Liver (tissue), 9 donors: ENCODE measurements around the gene RELA. TPM values are rescaled to one million over a fixed set of nuclear protein-coding genes. Genes with fewer than 3 reads are reported as not detected.

Experiments
- DNase-seq: peaks from one replicate; pipeline ENCODE4 v3.0.0-alpha.2; 2017; ENCODE audit warnings: low spot score
- H3K27ac ChIP-seq, 2 donors: one replicate each; pipeline ENCODE4 v1.7.0; 2013; ENCODE audit warnings: inconsistent platforms in 2 of 2, low read length in 2 of 2, control low read depth in 1 of 2, low read depth in 1 of 2, mild to moderate bottlenecking in 1 of 2
- H3K27me3 ChIP-seq, 4 donors: one replicate each; pipeline versions ENCODE4 v1.6.1 to v1.7.0; 2013; ENCODE audit warnings: low read length in 3 of 4, inconsistent platforms in 1 of 4, mild to moderate bottlenecking in 1 of 4, moderate library complexity in 1 of 4; ENCODE audit not compliant: control insufficient read depth in 4 of 4, insufficient read depth in 4 of 4
- H3K36me3 ChIP-seq, 4 donors: one replicate each; pipeline versions ENCODE4 v1.6.1 to v1.7.0; 2013; ENCODE audit warnings: low read length in 3 of 4, mild to moderate bottlenecking in 3 of 4, low read depth in 1 of 4, moderate library complexity in 1 of 4; ENCODE audit not compliant: control insufficient read depth in 4 of 4, insufficient read depth in 3 of 4
- H3K4me1 ChIP-seq, 4 donors: one replicate each; pipeline versions ENCODE4 v1.6.1 to v1.7.0; 2013; ENCODE audit warnings: low read length in 3 of 4, mild to moderate bottlenecking in 3 of 4, moderate library complexity in 1 of 4; ENCODE audit not compliant: control insufficient read depth in 4 of 4, insufficient read depth in 4 of 4
- H3K4me3 ChIP-seq, 3 donors: one replicate each; pipeline versions ENCODE4 v1.6.1 to v1.7.0; 2013; ENCODE audit warnings: low read length in 3 of 3, control low read depth in 1 of 3, low read depth in 1 of 3, mild to moderate bottlenecking in 1 of 3
- H3K9ac ChIP-seq, 2 donors: one replicate each; pipeline ENCODE4 v1.7.0; 2013; ENCODE audit warnings: low read length in 2 of 2, mild to moderate bottlenecking in 2 of 2, moderate library complexity in 2 of 2, control low read depth in 1 of 2, low read depth in 1 of 2
- H3K9me3 ChIP-seq, 4 donors: one replicate each; pipeline versions ENCODE4 v1.6.1 to v1.7.0; 2013; ENCODE audit warnings: low read length in 3 of 4; ENCODE audit not compliant: control insufficient read depth in 4 of 4
- ATF3 ChIP-seq: IDR thresholded peaks from 2 replicates; pipeline ENCODE4 v1.6.1; 2016; ENCODE audit warnings: antibody characterized with exemption
- FOXA1 ChIP-seq: IDR thresholded peaks from 2 replicates; pipeline ENCODE4 v1.6.1; 2016; ENCODE audit warnings: antibody characterized with exemption
- GABPA ChIP-seq, 2 donors: IDR thresholded peaks in 1 of 2; conservative IDR thresholded peaks in 1 of 2; 2 replicates each; pipeline ENCODE4 v1.6.1; 2016; ENCODE audit warnings: antibody characterized with exemption in 2 of 2, mild to moderate bottlenecking in 1 of 2, moderate library complexity in 1 of 2
- HNF4A ChIP-seq, 2 donors: conservative IDR thresholded peaks; 2 replicates each; pipeline ENCODE4 v1.6.1; 2016; ENCODE audit warnings: antibody characterized with exemption in 2 of 2, mild to moderate bottlenecking in 2 of 2
- JUND ChIP-seq, 2 donors: IDR thresholded peaks; 2 replicates each; pipeline ENCODE4 v1.6.1; 2016; ENCODE audit warnings: antibody characterized with exemption in 2 of 2
- RAD21 ChIP-seq, 2 donors: IDR thresholded peaks; 2 replicates each; pipeline ENCODE4 v1.6.1; 2016; ENCODE audit warnings: antibody characterized with exemption in 2 of 2, mild to moderate bottlenecking in 2 of 2
- REST ChIP-seq: IDR thresholded peaks from 2 replicates; pipeline ENCODE4 v1.6.1; 2016; ENCODE audit warnings: antibody characterized with exemption, mild to moderate bottlenecking
- RXRA ChIP-seq, 2 donors: IDR thresholded peaks; 2 replicates each; pipeline ENCODE4 v1.6.1; 2017 to 2018; ENCODE audit warnings: antibody characterized with exemption in 2 of 2, mild to moderate bottlenecking in 1 of 2
- SP1 ChIP-seq: IDR thresholded peaks from 2 replicates; pipeline ENCODE4 v1.6.1; 2018; ENCODE audit warnings: antibody characterized with exemption, mild to moderate bottlenecking
- TAF1 ChIP-seq: conservative IDR thresholded peaks from 2 replicates; pipeline ENCODE4 v1.6.1; 2016; ENCODE audit warnings: antibody characterized with exemption, mild to moderate bottlenecking
- YY1 ChIP-seq: IDR thresholded peaks from 2 replicates; pipeline ENCODE4 v1.6.1; 2016; ENCODE audit warnings: antibody characterized with exemption, mild to moderate bottlenecking
- ZBTB33 ChIP-seq: IDR thresholded peaks from 2 replicates; pipeline ENCODE4 v1.6.1; 2016; ENCODE audit warnings: antibody characterized with exemption
- WGBS: extraction: QIAGEN DNeasy Blood & Tissue Kit; methylation state at CpG from one replicate; pipeline ENCODE4 v1.1.7; 2013; 5-methylcytosine and 5-hydroxymethylcytosine counted together
- polyA plus RNA-seq, 2 donors: library from polyadenylated mRNA; stranded (reverse) in 1 of 2; unstranded in 1 of 2; fragments of 200-250 nt in 1 of 2; fragments of >200 nt in 1 of 2; fragmentation: Nextera tagmentation in 1 of 2; extraction: Ambion mirVana in 1 of 2; gene quantifications; one replicate each; pipeline versions ENCODE4 v1.2.1 to v1.2.3, GENCODE V29; 2013 to 2015
- total RNA-seq, 2 donors: library from RNA; depleted of rRNA; stranded (reverse); fragments of >200 nt; gene quantifications; one replicate each; pipeline ENCODE4 v1.2.3, GENCODE V29; 2014
- donor health status: healthy.
- donor health status: healthy.
- donor health status: healthy.
- donor health status: healthy.
- donor health status: healthy.

RELA gene
- total and polyA plus RNA-seq, 4 donors = 11.1 to 30.7 (median 22.0) TPM

- WGBS = 94% methylated on average over 25 of the region's 25 CpGs
- DNase-seq = no peak
- Histone ChIP-seq H3K4me1 (peaks cover 0 to 3% (median 1%) of the 10 kb centered on the region in 4 donors), H3K27me3 (no peaks in the 10 kb centered on the region), H3K9me3 (no peaks in the 10 kb centered on the region), H3K4me3 (no peak overlapping the region), H3K36me3 (peaks cover 10 to 69% (median 15%) of the 10 kb centered on the region in 4 donors), H3K9ac (no peak overlapping the region), H3K27ac (no peak overlapping the region)
- no peak for TF ChIP-seq RXRA (IDR thresholded peaks at IDR 0.05)
Measured at GRCh38 chr11:65623852-65624616, 38.7 kb downstream of the RELA start.

GRCh38 chr11:65623177-65623576, 39.5 kb downstream of the RELA start:
- Histone ChIP-seq H3K4me1 (peaks cover 0 to 3% (median 1%) of the 10 kb centered on the region in 4 donors), H3K27ac (no peak overlapping the region), H3K9ac (no peak overlapping the region), H3K36me3 (peaks cover 16 to 70% (median 18%) of the 10 kb centered on the region in 4 donors), H3K4me3 (no peak overlapping the region), H3K27me3 (no peaks in the 10 kb centered on the region), H3K9me3 (no peaks in the 10 kb centered on the region)
- DNase-seq = no peak
- no peak for TF ChIP-seq ATF3
- no peak for TF ChIP-seq JUND (IDR thresholded peaks at IDR 0.05)
- TF ChIP-seq RAD21 (IDR thresholded peaks at IDR 0.05) = no peak
- no peak for TF ChIP-seq YY1
- TF ChIP-seq TAF1 = no peak
- no peak for TF ChIP-seq SP1
- no peak for TF ChIP-seq GABPA (IDR thresholded peaks at IDR 0.05 in 1 of 2, conservative IDR thresholded peaks at IDR 0.05 in 1 of 2)
- TF ChIP-seq ZBTB33 = no peak
- 97% methylated on average over 14 of the region's 14 CpGs for WGBS

GRCh38 chr11:65622011-65622410, 40.7 kb downstream of the RELA start:
- 84% methylated on average over 16 of the region's 16 CpGs for WGBS
- Histone ChIP-seq H3K4me3 (no peak overlapping the region), H3K4me1 (peaks cover 0 to 7% (median 6%) of the 10 kb centered on the region in 4 donors), H3K36me3 (peaks cover 17 to 64% (median 18%) of the 10 kb centered on the region in 4 donors), H3K9ac (no peak overlapping the region), H3K27ac (no peak overlapping the region), H3K27me3 (no peaks in the 10 kb centered on the region), H3K9me3 (no peaks in the 10 kb centered on the region)
- DNase-seq = no peak
- TF ChIP-seq HNF4A (conservative IDR thresholded peaks at IDR 0.05) (peak in 1 of 2 donors; percentile 31), RXRA (IDR thresholded peaks at IDR 0.05) (no peak)

GRCh38 chr11:65621460-65621859, 41.3 kb downstream of the RELA start:
- Histone ChIP-seq H3K9ac (no peak overlapping the region), H3K4me1 (peaks cover 5 to 13% (median 11%) of the 10 kb centered on the region in 4 donors), H3K27ac (no peak overlapping the region), H3K27me3 (no peaks in the 10 kb centered on the region), H3K4me3 (no peak overlapping the region), H3K9me3 (no peaks in the 10 kb centered on the region), H3K36me3 (peaks cover 16 to 58% (median 18%) of the 10 kb centered on the region in 4 donors)
- DNase-seq = no peak
- TF ChIP-seq YY1 (no peak), REST (no peak), FOXA1 (no peak)
- WGBS = 98% methylated on average over 14 of the region's 14 CpGs
